AG08395 (cell line): Measurements from ENCODE around the gene SPATA31A6.
"Not testable (repeated sequence)": the region's sequence is repeated elsewhere in the genome, so short reads cannot be mapped to it uniquely, and the experiment has no call there.

Source experiments
- DNase-seq: peaks from one replicate; pipeline ENCODE4 v3.0.0; 2012; ENCODE audit warnings: mixed read lengths, low spot score

SPATA31A6 gene

DNA sequence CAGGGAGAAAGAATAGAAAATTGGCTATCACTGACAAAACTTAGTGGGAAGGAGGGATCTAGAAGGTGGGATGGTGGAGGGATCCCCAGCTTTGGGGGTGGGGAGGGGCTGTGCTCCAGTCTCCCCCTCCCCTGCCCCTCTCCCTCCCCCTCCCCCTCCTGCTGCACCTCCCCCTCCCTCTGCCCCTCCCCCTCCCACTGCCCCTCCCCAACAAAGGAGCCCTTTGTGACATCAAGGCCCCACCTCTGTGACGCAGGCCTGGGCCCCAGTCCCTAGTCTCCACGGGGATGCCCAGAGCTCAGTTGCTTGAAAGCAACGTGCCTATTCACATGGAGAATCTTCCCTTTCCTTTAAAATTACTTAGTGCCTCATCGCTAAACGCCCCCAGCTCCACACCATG, at the start of gene SPATA31A6:
Gene SPATA31A6, plus strand, starts transcription at position 301 of the 400 bp plus-strand sequence. Its CDS starts 29 bp downstream, at position 330.
- DNase-seq: not testable (repeated sequence)

DNA sequence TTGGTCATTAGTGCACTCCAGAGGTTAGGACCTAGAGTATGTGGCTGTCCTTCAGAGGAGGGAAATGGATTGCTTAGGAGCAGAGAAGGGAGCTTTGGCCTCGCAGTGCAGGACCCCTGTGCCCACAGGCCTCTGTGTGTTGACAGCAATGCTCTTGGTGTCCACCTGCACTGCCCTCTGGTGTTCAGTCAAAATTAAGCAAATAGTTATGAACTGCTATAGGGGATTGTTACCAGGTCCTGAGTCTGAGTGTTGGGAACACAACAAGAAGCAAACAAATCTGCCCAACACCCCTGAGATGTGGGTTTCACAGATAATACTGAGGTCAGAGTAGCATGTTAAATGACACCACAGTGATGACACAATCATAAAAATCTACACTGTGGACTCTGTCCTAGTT, 23.2 kb upstream of the SPATA31A6 start:
- not testable (repeated sequence) for DNase-seq

DNA sequence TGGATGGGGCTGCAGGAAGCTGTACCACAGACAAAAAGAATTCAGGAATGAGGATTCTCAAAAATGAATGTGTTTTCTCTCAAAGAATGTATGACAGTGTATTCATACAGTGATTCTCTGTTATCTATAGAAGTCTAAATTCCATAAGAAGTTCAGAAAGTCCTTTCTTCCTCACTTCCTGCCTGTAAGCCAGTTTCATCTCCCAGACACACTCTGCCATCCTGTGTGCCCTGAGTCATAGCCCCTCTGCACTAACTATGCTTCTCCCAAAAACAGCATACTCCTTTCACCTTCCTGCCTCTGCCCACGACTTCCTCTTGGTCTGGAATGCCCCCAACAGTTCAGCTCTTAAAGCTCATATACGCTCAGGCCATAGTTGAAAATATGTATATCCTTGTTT, 36.4 kb downstream of the SPATA31A6 start:
- not testable (repeated sequence) for DNase-seq

DNA sequence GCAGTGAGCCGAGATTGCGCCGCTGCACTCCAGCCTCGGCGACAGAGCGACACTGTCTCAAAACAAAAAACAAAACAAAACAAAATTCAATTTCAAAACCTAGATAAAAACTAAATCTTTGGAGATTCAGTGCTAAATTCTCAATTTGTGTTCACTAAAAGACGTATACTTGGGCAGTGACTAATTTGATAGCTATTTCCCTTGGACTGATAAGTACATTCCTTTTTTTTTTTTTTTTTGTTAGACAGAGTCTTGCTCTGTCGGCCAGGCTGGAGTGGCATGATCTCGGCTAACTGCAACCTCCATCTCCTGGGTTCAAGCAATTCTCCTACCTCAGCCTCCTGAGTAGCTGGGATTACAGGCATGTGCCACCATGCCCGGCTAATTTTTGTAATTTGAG, 39.8 kb downstream of the SPATA31A6 start:
- not testable (repeated sequence) for DNase-seq

DNA sequence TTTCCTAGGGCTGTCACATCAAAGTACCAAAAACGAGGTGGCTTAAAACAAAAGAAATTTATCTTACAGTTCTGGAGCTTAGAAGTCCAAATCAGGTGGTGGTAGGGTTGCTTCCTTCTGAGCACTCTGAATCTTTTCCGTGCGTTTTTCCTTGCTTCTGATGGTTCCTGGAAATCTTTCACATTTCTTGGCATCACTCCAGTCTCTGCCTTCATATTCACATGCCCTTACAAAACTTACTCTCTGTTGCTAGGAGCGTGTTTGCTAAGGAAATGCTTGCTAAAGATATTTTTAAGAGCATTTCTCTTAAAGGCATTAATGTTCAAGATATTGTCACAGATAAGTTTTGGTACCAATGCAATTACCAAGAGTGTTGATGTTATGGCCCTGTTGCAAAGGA, 49.6 kb downstream of the SPATA31A6 start:
- not testable (repeated sequence) for DNase-seq

DNA sequence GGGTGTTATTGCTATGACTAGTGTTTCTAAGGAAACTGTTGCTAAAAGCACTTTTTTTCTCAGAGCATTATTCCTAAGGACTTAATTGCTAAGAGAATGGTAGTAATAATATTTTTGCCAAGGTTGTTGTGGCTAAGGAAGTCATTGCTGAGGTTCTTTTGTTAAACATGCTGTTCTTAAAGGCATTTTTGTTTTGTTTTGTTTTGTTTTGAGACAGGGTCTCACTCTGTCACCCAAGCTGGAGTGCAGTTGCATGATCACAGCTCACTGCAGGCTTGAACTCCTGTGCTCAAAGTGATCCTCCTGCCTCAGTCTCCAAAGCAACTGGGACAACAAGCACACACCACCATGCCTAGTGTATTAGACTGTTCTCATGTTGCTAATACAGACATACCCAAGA, 51.2 kb downstream of the SPATA31A6 start:
- DNase-seq: not testable (repeated sequence)

DNA sequence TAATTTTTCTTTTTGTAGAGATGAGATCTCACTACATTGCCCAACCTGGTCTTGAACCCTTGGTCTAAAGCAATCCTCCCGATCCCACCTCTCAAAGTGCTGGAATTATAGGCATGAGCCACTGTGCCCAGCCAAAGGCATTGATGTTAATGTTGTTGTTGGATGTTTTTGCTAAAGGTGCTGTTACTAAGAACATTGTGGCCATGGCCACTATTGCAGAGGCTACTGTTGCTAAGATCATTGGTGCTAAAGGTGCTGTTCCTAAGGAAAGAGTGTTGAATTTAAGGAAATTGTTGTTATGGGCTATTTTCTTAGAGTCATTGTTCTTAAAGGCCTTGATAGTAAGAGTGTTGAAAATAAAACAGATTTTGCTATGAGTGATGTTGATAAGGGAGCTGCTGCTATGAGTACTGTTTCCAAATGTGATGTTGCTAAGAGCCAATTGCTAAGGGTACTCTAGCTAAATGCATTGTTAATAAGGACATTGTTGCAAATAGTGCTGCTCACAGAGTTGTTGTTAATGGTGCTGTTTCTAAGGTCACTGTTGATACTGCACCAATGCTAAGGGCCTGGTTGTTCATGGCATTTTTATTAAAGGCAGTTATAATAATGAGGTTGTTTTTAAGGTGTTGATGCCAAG, 52.0 kb downstream of the SPATA31A6 start:
- not testable (repeated sequence) for DNase-seq

DNA sequence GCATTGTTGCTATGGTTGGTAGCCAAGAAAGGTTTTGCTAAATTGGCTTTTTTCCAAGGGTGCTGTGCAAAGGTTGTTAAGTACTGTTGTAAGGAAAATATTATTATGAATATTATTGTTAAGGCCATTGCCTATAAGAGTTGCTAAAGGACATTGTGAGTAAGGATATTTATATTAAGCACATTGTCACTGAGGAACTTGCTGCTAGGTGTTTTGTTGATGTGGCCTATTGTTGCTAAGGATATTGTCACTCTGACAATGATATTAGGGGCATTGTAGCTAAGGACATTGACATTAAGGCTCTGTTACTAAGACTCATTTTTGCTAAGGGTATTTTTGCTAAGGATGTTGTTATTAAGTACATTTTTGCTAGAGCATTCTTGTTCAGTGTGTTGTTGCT, 52.6 kb downstream of the SPATA31A6 start:
- not testable (repeated sequence) for DNase-seq

DNA sequence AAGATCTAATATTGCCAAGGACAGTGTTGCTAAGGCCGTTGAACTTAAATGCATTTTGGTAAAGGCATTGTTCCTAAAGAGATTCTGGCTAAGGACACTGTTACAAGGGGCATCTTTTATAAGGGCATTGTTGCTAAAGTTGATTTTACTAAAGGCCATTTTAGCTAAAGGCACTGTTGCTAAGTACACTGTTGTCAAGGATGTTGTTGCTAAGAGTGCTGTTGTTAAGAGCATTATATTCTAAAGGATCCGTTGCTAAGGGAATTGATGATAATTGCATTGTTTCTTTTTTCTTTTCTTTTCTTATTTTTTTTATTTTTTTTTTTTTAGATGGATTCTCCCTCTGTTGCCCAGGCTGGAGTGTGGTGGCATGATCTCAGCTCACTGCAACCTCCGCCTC, 53.9 kb downstream of the SPATA31A6 start:
- DNase-seq: not testable (repeated sequence)

DNA sequence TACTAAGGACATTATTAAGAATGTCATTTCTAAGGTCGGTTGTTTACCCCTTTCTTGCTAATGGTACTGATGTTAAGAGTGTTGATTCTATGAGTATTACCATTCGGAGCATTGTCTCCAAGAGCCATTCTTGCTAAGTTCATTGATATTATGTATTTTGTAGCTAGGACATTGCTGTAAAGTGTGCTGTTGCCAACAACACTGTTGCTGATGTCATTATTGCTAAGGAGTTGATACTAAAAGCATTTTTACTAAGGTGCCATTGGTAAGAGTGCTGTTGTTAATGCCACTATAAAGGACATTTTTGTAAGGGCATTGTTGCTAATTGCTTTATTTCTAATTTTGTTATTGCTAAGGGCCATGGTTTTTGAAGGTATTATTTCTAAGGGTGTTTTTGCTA, 55.4 kb downstream of the SPATA31A6 start:
- not testable (repeated sequence) for DNase-seq
